CD4-positive, alpha-beta memory T cell (primary cell): ENCODE results near the gene TMEM213. TPM values are rescaled to one million over a fixed set of nuclear protein-coding genes. Genes with fewer than 3 reads are reported as not detected.

ENCODE experiments used
- CTCF ChIA-PET: fragments of 350-600 bp; sonication (Branson Sonifier 250); formaldehyde crosslinking; loops from one replicate; lab custom pipeline; 2021; ENCODE audit warnings: inconsistent platforms; ENCODE audit not compliant: partially characterized antibody; lab: Charles Lee
- POLR2A ChIA-PET: fragments of 350-600 bp; sonication (Branson Sonifier 250); formaldehyde crosslinking; loops from one replicate; lab custom pipeline; 2021; ENCODE audit not compliant: partially characterized antibody; lab: Charles Lee
- DNase-seq, 5 donors: peaks; one replicate each; pipeline versions ENCODE4 v3.0.0 to v3.0.0-alpha.2; 2020 to 2022; ENCODE audit warnings: mixed read lengths in 1 of 5
- H3K27ac ChIP-seq: one replicate; pipeline ENCODE4 v1.7.0; 2013; ENCODE audit warnings: low read depth, low read length
- H3K27me3 ChIP-seq: 2 replicates; pipeline ENCODE4 v1.7.0; 2013; ENCODE audit warnings: mild to moderate bottlenecking, low read length, moderate library complexity; ENCODE audit not compliant: insufficient read depth
- H3K36me3 ChIP-seq: 2 replicates; pipeline ENCODE4 v1.7.0; 2013; ENCODE audit warnings: mild to moderate bottlenecking, low read length, moderate library complexity; ENCODE audit not compliant: insufficient read depth
- H3K4me1 ChIP-seq: 2 replicates; pipeline ENCODE4 v1.7.0; 2013; ENCODE audit warnings: mild to moderate bottlenecking, low read length, moderate library complexity; ENCODE audit not compliant: insufficient read depth
- H3K4me3 ChIP-seq, 2 donors: one replicate each; pipeline ENCODE4 v1.7.0; 2013; ENCODE audit warnings: low read length in 2 of 2, mild to moderate bottlenecking in 1 of 2
- H3K9me3 ChIP-seq, 2 donors: one replicate each; pipeline ENCODE4 v1.7.0; 2013; ENCODE audit warnings: low read length in 2 of 2, control low read depth in 1 of 2; ENCODE audit not compliant: control insufficient read depth in 1 of 2
- H3K27ac Mint-ChIP-seq, 7 donors: one replicate each; pipeline ENCODE4 v1.8.0; 2020 to 2021; ENCODE audit warnings: mixed read lengths in 7 of 7, mild to moderate bottlenecking in 6 of 7, inconsistent platforms in 3 of 7, moderate library complexity in 3 of 7
- H3K27me3 Mint-ChIP-seq, 2 donors: one replicate each; pipeline ENCODE4 v1.8.0; 2020 to 2021; ENCODE audit warnings: mixed read lengths in 2 of 2
- H3K36me3 Mint-ChIP-seq, 2 donors: one replicate each; pipeline ENCODE4 v1.8.0; 2020 to 2021; ENCODE audit warnings: mixed read lengths in 2 of 2, inconsistent platforms in 1 of 2, mild to moderate bottlenecking in 1 of 2
- H3K4me1 Mint-ChIP-seq, 4 donors: one replicate each; pipeline ENCODE4 v1.8.0; 2020 to 2021; ENCODE audit warnings: mixed read lengths in 4 of 4, mild to moderate bottlenecking in 1 of 4
- H3K4me3 Mint-ChIP-seq, 8 donors: one replicate each; pipeline ENCODE4 v1.8.0; 2020 to 2021; ENCODE audit warnings: mixed read lengths in 8 of 8, mild to moderate bottlenecking in 7 of 8, moderate library complexity in 6 of 8, inconsistent platforms in 3 of 8
- H3K9me3 Mint-ChIP-seq, 8 donors: one replicate each; pipeline ENCODE4 v1.8.0; 2020 to 2021; ENCODE audit warnings: mixed read lengths in 8 of 8, mild to moderate bottlenecking in 5 of 8, inconsistent platforms in 3 of 8, moderate library complexity in 1 of 8
- intact Hi-C: fragments of 100-400 bp; cut with micrococcal nuclease; formaldehyde crosslinking; loops from one replicate; pipeline ENCODE4 v1.15.1; 2023
- polyA plus RNA-seq, 2 donors: library from polyadenylated mRNA; unstranded; fragments of 300-500 nt; fragmentation: Illumina TruSeq; gene quantifications; one replicate each; pipeline ENCODE4 v1.2.3, GENCODE V29; 2021
- total RNA-seq, 2 experiments: library from RNA; stranded (reverse); gene quantifications; one replicate each; pipeline ENCODE4 v1.2.3, GENCODE V29; 2021

TMEM213 gene
- total and polyA plus RNA-seq, 4 experiments from 2014 or later = not detected

- Histone ChIP-seq H3K27me3 (no peaks in the 10 kb centered on the region), H3K4me3 (no peak overlapping the region), H3K36me3 (no peaks in the 10 kb centered on the region), H3K9me3 (no peaks in the 10 kb centered on the region), H3K4me1 (no peaks in the 10 kb centered on the region), H3K27ac (no peak overlapping the region)
- Mint-ChIP-seq H3K36me3 (no peaks in the 10 kb centered on the region), H3K9me3 (no peaks in the 10 kb centered on the region), H3K4me3 (no peak overlapping the region), H3K27ac (peak overlapping the region in 1 of 7 donors; percentile 2), H3K4me1 (peaks cover 12 to 19% (median 16%) of the 10 kb centered on the region in 4 donors), H3K27me3 (no peaks in the 10 kb centered on the region)
- no peak for DNase-seq
- intact Hi-C loops = loop anchor here (1.0 to 5.0 kb wide), 9 partner anchors 9 to 455 kb away; partner anchors contain the start of genes KIAA1549 and ZC3HAV1L
- CTCF ChIA-PET = interaction anchor here (0.7 to 4.4 kb wide), 39 partner anchors 8 to 249 kb away, joined by 3 to 43 read pairs (median 5); partner anchors contain the start of gene KIAA1549
- POLR2A ChIA-PET = interaction anchor here (0.7 to 1.3 kb wide), 9 partner anchors 9 to 248 kb away, joined by 3 to 17 read pairs (median 9); partner anchors contain the start of gene KIAA1549
Observed at GRCh38 chr7:138885383-138886147, 87.8 kb downstream of the TMEM213 start.

GRCh38 chr7:138886501-138886917 lies 88.7 kb downstream of the TMEM213 start:
- intact Hi-C loops = loop anchor here (1.0 to 5.0 kb wide), 9 partner anchors 10 to 454 kb away; partner anchors contain the start of genes KIAA1549 and ZC3HAV1L
- Mint-ChIP-seq H3K4me3 (peak overlapping the region in 4 of 8 donors; percentile 19 to 77 (median 54)), H3K27me3 (no peaks in the 10 kb centered on the region), H3K36me3 (no peaks in the 10 kb centered on the region), H3K9me3 (no peaks in the 10 kb centered on the region), H3K4me1 (peaks cover 12 to 17% (median 15%) of the 10 kb centered on the region in 4 donors), H3K27ac (peak overlapping the region in 5 of 7 donors; percentile 65 to 92 (median 86))
- H3K36me3 ChIP-seq = no peaks in the 10 kb centered on the region
- H3K4me1 ChIP-seq = no peaks in the 10 kb centered on the region
- H3K27ac ChIP-seq = no peak overlapping the region
- H3K27me3 ChIP-seq = no peaks in the 10 kb centered on the region
- H3K9me3 ChIP-seq = no peaks in the 10 kb centered on the region
- no peak overlapping the region for H3K4me3 ChIP-seq
- DNase-seq = peak; percentile 53 to 78 (median 75)
- ChIA-PET CTCF (interaction anchor here (0.7 to 4.4 kb wide), 52 partner anchors 9 to 952 kb away, joined by 3 to 43 read pairs (median 4); partner anchors contain the start of gene KIAA1549), POLR2A (interaction anchor here (0.7 to 1.3 kb wide), 16 partner anchors 9 to 247 kb away, joined by 3 to 17 read pairs (median 4); partner anchors contain the start of gene KIAA1549)

- CTCF ChIA-PET = interaction anchor here (0.7 to 4.4 kb wide), 46 partner anchors 9 to 953 kb away, joined by 3 to 43 read pairs (median 5); partner anchors contain the start of gene KIAA1549
- H3K36me3 ChIP-seq = no peaks in the 10 kb centered on the region
- Mint-ChIP-seq H3K4me3 (peak overlapping the region in 1 of 8 donors; percentile 38), H3K27me3 (no peaks in the 10 kb centered on the region), H3K4me1 (peaks cover 6 to 11% (median 9%) of the 10 kb centered on the region in 4 donors), H3K9me3 (no peaks in the 10 kb centered on the region), H3K36me3 (no peaks in the 10 kb centered on the region), H3K27ac (no peak overlapping the region)
- H3K4me1 ChIP-seq = no peaks in the 10 kb centered on the region
- H3K4me3 ChIP-seq = no peak overlapping the region
- H3K9me3 ChIP-seq = no peaks in the 10 kb centered on the region
- no peak for DNase-seq
- H3K27me3 ChIP-seq = no peaks in the 10 kb centered on the region
- no peak overlapping the region for H3K27ac ChIP-seq
- POLR2A ChIA-PET = interaction anchor here (1.0 to 1.3 kb wide), 14 partner anchors 9 to 246 kb away, joined by 3 to 17 read pairs (median 6); partner anchors contain the start of gene KIAA1549
- intact Hi-C loops = loop anchor here (5.0 kb wide), 2 partner anchors 150 to 170 kb away; partner anchors contain the start of gene ZC3HAV1L
Observed at GRCh38 chr7:138887085-138887710, 89.4 kb downstream of the TMEM213 start.

Other genes starting within 250 kb of the TMEM213 start
- not detected for gene SVOPL, start 96.6 kb upstream of the TMEM213 start, total RNA-seq
- gene SVOPL, start 96.6 kb upstream of the TMEM213 start, polyA plus RNA-seq = not detected
- gene ATP6V0A4, start 202 bp downstream of the TMEM213 start, total RNA-seq = not detected
- gene ATP6V0A4, start 202 bp downstream of the TMEM213 start, polyA plus RNA-seq = not detected
- gene KIAA1549, start 183.4 kb downstream of the TMEM213 start, total RNA-seq = under 1 TPM; 0.06 to 0.11 TPM
- under 1 TPM in 1 of 2 donors, not detected in 1; 0.02 TPM for gene KIAA1549, start 183.4 kb downstream of the TMEM213 start, polyA plus RNA-seq
- 1 to 10 TPM; 3.8 to 4.6 TPM for gene ZC3HAV1L, start 238.0 kb downstream of the TMEM213 start, total RNA-seq
- gene ZC3HAV1L, start 238.0 kb downstream of the TMEM213 start, polyA plus RNA-seq = under 1 TPM in 1 of 2 donors, not detected in 1; 0.37 TPM